Thyroid gland (tissue), 4 donors: Measurements from ENCODE around the gene PIGW. TPM values are rescaled to one million over a fixed set of nuclear protein-coding genes. Genes with fewer than 3 reads are reported as not detected.

Experiments
- DNase-seq, 2 donors: peaks; one replicate each; pipeline ENCODE4 v3.0.0-alpha.2; 2019
- H3K27ac ChIP-seq, 3 donors: fragments of 200-600 bp; sonication (generic); 1 replicate in 2 of 3; 2 replicates in 1 of 3; pipeline ENCODE4 v1.5.1; 2016 to 2019; ENCODE audit warnings: mild to moderate bottlenecking in 1 of 3, moderate library complexity in 1 of 3
- H3K27me3 ChIP-seq: fragments of 200-600 bp; sonication (generic); one replicate; pipeline ENCODE4 v1.5.1; 2019
- H3K36me3 ChIP-seq, 2 donors: fragments of 200-600 bp; sonication (generic); one replicate each; pipeline ENCODE4 v1.5.1; 2016 to 2019
- H3K4me1 ChIP-seq, 2 donors: fragments of 200-600 bp; sonication (generic); one replicate each; pipeline ENCODE4 v1.5.1; 2017 to 2019
- H3K4me3 ChIP-seq, 3 donors: fragments of 200-600 bp; sonication (generic); replicated peaks in 1 of 3; 1 replicate in 2 of 3; 2 replicates in 1 of 3; pipeline ENCODE4 v1.5.1; 2016; ENCODE audit warnings: mild to moderate bottlenecking in 1 of 3
- H3K9me3 ChIP-seq: fragments of 200-600 bp; sonication (generic); one replicate; pipeline ENCODE4 v1.5.1; 2017
- POLR2A ChIP-seq, 2 donors: fragments of 450-650 bp; IDR thresholded peaks; one replicate each; pipeline ENCODE4 v1.6.1; 2017; ENCODE audit warnings: antibody characterized with exemption in 2 of 2, mild to moderate bottlenecking in 2 of 2, moderate library complexity in 1 of 2
- WGBS, 2 donors: methylation state at CpG; one replicate each; pipeline ENCODE4 v1.1.5; 2017; 5-methylcytosine and 5-hydroxymethylcytosine counted together
- intact Hi-C: fragments of 100-400 bp; cut with DNase I; formaldehyde crosslinking; loops from one replicate; pipeline ENCODE4 v1.15.1; 2023
- total RNA-seq, 4 donors: library from RNA; depleted of rRNA; stranded (reverse); fragments of >200 nt; gene quantifications; one replicate each; pipeline ENCODE4 v1.2.3, GENCODE V29; 2016
- TF ChIP-seq, protein P1 (sequence below), 6 experiments: fragments of 200-600 bp in 3 of 6; fragments of 450-650 bp in 3 of 6; sonication (generic) in 3 of 6; IDR thresholded peaks; one replicate each; pipeline ENCODE4 v1.5.1; 2016 to 2019; ENCODE audit warnings: antibody characterized with exemption in 6 of 6, mild to moderate bottlenecking in 2 of 6, inconsistent platforms in 1 of 6, moderate library complexity in 1 of 6

PIGW gene
- total RNA-seq, 4 donors from 2014 or later: 6.1 to 12.5 (median 7.1) TPM

- Histone ChIP-seq H3K4me1 (peaks cover 32 to 39% of the 10 kb centered on the region in 2 donors), H3K36me3 (no peaks in the 10 kb centered on the region), H3K9me3 (no peaks in the 10 kb centered on the region), H3K27ac (peak overlapping the region; percentile 97 to 100 (median 99)), H3K27me3 (no peaks in the 10 kb centered on the region), H3K4me3 (peak overlapping the region; percentile 57 to 97 (median 94))
- no peak for DNase-seq
- WGBS, 2 donors: 0% methylated on average over 1 to 3 of the region's 38 CpGs
- no peak for TF ChIP-seq POLR2A (IDR thresholded peaks at IDR 0.05)
- TF ChIP-seq, protein P1, sequence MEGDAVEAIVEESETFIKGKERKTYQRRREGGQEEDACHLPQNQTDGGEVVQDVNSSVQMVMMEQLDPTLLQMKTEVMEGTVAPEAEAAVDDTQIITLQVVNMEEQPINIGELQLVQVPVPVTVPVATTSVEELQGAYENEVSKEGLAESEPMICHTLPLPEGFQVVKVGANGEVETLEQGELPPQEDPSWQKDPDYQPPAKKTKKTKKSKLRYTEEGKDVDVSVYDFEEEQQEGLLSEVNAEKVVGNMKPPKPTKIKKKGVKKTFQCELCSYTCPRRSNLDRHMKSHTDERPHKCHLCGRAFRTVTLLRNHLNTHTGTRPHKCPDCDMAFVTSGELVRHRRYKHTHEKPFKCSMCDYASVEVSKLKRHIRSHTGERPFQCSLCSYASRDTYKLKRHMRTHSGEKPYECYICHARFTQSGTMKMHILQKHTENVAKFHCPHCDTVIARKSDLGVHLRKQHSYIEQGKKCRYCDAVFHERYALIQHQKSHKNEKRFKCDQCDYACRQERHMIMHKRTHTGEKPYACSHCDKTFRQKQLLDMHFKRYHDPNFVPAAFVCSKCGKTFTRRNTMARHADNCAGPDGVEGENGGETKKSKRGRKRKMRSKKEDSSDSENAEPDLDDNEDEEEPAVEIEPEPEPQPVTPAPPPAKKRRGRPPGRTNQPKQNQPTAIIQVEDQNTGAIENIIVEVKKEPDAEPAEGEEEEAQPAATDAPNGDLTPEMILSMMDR (IDR thresholded peaks at IDR 0.05): no peak
- intact Hi-C loops: no loop called here
Measured at GRCh38 chr17:36545077-36545464, 10.3 kb downstream of the PIGW start.

DNA sequence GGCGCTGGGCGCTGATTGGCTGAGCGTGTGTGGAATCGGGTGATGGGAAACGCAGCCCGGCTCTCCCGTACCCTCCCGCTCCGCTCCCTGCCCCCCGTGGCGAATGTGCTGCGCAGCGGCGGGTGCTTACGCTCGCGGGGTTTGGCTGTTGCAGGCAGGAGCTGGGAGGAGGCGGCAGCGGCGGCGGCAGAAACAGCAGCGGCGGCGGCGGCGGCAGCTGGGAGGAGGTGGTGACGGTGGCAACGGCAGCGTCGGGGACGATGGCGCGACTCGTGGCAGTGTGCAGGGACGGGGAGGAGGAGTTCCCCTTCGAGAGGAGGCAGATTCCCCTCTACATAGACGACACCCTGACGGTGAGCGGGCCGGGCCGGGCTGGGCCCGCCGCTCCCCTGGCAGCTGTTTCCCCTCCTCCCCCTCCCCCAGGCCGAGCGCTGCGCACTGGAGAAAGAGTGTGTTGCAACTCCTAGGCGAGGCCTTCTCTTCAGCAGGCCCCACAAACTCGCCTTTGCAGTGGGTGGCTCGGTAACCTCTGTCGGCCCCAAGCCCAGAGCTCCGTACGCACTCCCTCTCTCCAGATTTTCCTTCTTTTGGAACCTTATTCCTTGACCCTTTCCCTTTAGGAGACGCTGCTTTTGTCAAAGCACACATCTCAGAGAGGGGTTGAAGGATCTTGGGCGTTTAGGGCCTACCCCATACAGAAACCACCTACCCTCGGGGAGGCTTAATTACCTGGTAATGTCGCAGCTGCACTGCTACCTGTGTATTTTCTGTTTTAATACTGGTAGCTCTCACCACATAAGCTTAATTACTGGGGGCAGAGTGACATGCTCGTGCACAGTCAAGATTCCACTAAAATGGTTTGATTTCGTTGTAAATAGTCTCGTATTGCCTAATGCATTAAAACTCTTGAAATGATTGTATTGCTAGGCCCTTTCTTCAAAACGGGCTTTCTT, 11.0 kb downstream of the PIGW start:
- WGBS, 2 donors: 2% methylated on average over 15 to 33 of the region's 60 CpGs
- H3K4me1 ChIP-seq: peaks cover 32 to 39% of the 10 kb centered on the region in 2 donors
- peak overlapping the region; percentile 17 to 94 (median 43) for H3K4me3 ChIP-seq
- no peaks in the 10 kb centered on the region for H3K36me3 ChIP-seq
- DNase-seq: peak; percentile 98
- H3K9me3 ChIP-seq: no peaks in the 10 kb centered on the region
- H3K27ac ChIP-seq: peak overlapping the region; percentile 56 to 99 (median 97)
- intact Hi-C loops: no loop called here
- peak in 1 of 2 donors; percentile 76 for TF ChIP-seq POLR2A (IDR thresholded peaks at IDR 0.05)
- TF ChIP-seq, protein P1 (IDR thresholded peaks at IDR 0.05): no peak
- no peaks in the 10 kb centered on the region for H3K27me3 ChIP-seq

DNA sequence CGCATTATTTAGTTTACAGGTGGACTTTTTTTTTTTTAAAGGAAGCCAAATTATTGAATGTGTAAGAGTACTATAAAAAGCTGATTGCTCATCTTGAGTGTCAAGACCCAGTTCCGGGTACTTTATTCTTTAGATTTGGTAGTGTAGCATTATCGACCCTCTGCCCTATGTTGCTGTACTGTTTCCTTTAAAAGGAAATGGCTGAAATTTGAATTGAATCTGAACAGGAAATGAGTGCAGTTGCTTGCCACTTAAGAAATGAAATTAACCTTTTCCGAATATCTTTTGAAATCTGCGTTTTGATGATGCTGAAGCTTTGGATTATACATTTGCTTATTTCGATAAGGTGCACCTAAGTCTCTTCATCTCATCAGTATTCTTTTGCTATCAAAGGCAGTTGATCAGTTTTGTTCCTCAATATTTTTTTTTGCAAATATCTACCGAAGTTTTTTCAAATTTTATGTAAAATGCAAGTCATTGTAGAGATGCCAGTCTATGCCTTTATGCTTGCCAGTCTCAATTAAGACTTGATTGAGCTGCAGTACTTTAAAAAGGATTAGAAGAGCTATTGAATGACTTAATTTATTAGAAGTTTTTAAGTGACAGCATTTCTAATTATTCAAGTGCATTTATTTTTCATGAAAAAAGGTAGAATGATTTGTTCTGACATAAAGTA, 11.8 kb downstream of the PIGW start:
- intact Hi-C loops: no loop called here
- peaks cover 32 to 39% of the 10 kb centered on the region in 2 donors for H3K4me1 ChIP-seq
- WGBS, 2 donors: 20 to 22% methylated on average over 7 of the region's 7 CpGs
- no peaks in the 10 kb centered on the region for H3K9me3 ChIP-seq
- peak overlapping the region; percentile 56 to 99 (median 97) for H3K27ac ChIP-seq
- no peaks in the 10 kb centered on the region for H3K27me3 ChIP-seq
- no peaks in the 10 kb centered on the region for H3K36me3 ChIP-seq
- no peak for TF ChIP-seq POLR2A (IDR thresholded peaks at IDR 0.05)
- TF ChIP-seq, protein P1 (IDR thresholded peaks at IDR 0.05): no peak
- peak overlapping the region; percentile 17 to 94 (median 43) for H3K4me3 ChIP-seq
- no peak for DNase-seq

- no peak overlapping the region for H3K4me3 ChIP-seq
- TF ChIP-seq, protein P1 (IDR thresholded peaks at IDR 0.05): no peak
- no peak for TF ChIP-seq POLR2A (IDR thresholded peaks at IDR 0.05)
- H3K27ac ChIP-seq: no peak overlapping the region
- H3K27me3 ChIP-seq: no peaks in the 10 kb centered on the region
- H3K36me3 ChIP-seq: no peaks in the 10 kb centered on the region
- DNase-seq: no peak
- H3K9me3 ChIP-seq: no peaks in the 10 kb centered on the region
- H3K4me1 ChIP-seq: peaks cover 32 to 39% of the 10 kb centered on the region in 2 donors
- intact Hi-C loops: no loop called here
Measured at GRCh38 chr17:36547776-36548175, 13.0 kb downstream of the PIGW start.
